ENCODE results near the gene PANK4.
A peak's percentile ranks its signal among the peaks of the same experiment; 100 is the strongest.

DNA sequence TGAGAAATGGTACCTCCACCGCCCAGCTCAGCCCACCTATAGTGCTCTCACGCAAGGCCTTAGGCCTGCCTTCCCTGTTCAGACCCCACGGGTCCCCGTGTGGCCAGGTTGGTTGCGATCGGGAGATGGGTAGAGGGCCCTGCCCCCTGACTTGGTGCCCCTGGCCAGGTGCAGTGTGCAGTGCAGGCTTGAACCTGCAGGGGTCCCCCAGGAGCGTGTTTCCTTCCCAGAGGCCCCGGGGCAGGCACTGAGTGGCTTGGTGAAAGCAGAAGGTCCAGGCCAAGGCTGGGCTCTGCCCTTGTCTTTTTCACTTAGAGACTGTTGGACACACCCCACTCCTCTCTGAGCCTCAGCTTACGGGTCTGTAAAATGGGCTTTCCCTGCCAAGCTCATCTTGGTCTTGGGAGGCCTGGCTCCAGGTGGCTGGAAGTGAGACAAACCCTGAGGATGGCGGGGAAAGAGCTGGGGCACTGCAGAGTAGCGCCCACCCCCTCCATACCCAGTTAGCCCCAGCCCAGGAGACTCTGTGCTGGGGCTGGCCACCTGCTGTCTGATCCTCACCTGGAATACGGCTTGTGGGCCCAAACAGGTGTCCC lies 13.0 kb upstream of the PANK4 start:
- TF ChIP-seq POLR2A (IDR thresholded peaks at IDR 0.05) = no peak
- TF ChIP-seq, protein P1, sequence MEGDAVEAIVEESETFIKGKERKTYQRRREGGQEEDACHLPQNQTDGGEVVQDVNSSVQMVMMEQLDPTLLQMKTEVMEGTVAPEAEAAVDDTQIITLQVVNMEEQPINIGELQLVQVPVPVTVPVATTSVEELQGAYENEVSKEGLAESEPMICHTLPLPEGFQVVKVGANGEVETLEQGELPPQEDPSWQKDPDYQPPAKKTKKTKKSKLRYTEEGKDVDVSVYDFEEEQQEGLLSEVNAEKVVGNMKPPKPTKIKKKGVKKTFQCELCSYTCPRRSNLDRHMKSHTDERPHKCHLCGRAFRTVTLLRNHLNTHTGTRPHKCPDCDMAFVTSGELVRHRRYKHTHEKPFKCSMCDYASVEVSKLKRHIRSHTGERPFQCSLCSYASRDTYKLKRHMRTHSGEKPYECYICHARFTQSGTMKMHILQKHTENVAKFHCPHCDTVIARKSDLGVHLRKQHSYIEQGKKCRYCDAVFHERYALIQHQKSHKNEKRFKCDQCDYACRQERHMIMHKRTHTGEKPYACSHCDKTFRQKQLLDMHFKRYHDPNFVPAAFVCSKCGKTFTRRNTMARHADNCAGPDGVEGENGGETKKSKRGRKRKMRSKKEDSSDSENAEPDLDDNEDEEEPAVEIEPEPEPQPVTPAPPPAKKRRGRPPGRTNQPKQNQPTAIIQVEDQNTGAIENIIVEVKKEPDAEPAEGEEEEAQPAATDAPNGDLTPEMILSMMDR (IDR thresholded peaks at IDR 0.05) = peak in 1 of 6 experiments; percentile 11

Data from thyroid gland (tissue), 4 donors.